NOMO-1 treated with dmso at 0.1 percent for 144 hours (cell line): Measurements from ENCODE around the gene HBM.
"Not testable (repeated sequence)": the region's sequence is repeated elsewhere in the genome, so short reads cannot be mapped to it uniquely, and the experiment has no call there.

Experiments
- DNase-seq: peaks from one replicate; lab custom pipeline; 2025; ENCODE audit not compliant: unreplicated experiment; lab: John Stamatoyannopoulos, UW

HBM gene

GRCh38 chr16:165539-166374 is at the start of gene HBM:
Gene HBM, plus strand, starts transcription at chr16:165978. Its CDS starts 20 bp downstream, at chr16:165998.
- no peak for DNase-seq

- DNase-seq, result no peak
Observed at GRCh38 chr16:116015-116414, 49.8 kb upstream of the HBM start.

GRCh38 chr16:117379-118365 is 48.1 kb upstream of the HBM start:
- DNase-seq, result no peak

GRCh38 chr16:118857-119256 is 46.9 kb upstream of the HBM start:
- no peak for DNase-seq

- no peak for DNase-seq
Observed at GRCh38 chr16:119295-119694, 46.5 kb upstream of the HBM start.

DNA sequence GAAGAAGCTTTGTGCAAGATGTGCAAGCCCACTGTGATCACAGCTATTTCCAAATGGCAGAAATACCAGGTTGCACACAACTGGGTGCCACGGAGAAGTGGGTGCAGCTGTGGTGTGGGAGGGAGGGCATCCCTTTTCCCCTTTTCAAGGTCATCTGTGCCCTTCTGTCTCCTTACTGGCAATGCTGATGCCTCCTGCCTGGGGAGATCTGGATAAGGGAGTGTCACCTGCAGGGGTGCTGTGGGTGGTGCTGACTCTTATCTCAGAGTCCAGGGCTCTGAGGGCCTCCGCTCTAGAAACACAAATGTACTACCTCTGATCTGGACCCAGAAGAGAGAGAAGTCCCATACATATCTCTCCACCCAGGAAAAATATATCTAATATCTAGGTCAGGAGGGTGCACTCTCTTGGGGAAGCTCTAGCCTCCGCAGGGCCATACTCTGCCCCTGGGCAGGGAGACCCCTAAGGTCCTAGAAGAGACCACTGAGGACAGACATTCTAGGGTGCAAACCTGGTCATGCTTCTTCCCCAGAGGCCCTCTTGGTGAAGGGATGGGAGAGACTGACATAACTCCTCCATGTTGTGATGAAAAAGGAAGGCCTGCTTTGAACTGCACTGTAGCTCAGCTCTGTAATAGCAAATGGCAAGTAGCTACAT is 45.8 kb upstream of the HBM start:
- DNase-seq, result no peak

DNA sequence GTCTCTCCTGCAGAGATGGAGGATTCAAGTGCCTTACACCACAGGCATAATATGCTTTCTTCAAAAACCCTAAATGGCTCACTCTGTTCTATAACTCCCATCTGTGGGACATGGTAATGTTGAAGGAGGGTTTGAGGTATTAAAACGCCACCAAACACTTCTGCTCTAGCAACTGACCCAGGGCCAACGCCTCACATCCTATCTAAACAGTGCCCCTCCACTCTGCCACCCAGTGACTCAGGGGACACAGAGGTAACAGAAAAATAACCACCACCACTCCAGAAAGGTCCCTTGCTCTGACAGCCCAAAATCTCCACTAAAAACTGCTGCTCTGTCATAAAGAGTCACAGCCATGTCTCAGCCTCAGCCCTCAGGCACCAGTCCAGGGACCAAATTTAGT is 45.0 kb upstream of the HBM start:
- no peak for DNase-seq

GRCh38 chr16:122361-122760 is 43.4 kb upstream of the HBM start:
- DNase-seq, result no peak

DNA sequence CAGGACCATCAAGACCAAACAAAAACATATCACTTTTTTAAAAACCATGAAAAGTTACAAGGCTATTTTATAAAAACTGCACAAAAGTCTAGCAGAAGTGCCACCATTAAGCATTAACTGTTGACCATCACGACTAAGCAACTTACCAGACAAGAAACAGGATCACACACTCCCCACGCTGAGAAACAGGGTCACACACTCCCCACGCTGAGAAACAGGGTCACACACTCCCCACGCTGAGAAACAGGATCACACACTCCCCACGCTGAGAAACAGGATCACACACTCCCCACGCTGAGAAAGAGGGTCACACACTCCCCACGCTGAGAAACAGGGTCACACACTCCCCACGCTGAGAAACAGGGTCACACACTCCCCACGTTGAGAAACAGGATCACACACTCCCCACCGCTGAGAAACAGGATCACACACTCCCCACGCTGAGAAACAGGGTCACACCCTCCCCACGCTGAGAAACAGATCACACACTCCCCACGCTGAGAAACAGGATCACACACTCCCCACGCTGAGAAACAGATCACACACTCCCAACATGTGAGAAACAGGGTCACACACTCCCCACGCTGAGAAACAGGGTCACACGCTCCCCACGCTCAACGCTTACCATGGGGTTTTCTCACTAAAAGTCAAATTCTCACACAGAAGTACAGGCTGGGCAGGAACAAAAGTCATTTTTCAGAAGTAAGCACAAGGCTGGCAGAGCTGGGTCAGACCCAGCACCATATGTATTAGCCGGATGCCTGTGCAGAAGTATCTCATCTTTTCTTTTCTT is 42.0 kb upstream of the HBM start:
- DNase-seq, result not testable (repeated sequence)

DNA sequence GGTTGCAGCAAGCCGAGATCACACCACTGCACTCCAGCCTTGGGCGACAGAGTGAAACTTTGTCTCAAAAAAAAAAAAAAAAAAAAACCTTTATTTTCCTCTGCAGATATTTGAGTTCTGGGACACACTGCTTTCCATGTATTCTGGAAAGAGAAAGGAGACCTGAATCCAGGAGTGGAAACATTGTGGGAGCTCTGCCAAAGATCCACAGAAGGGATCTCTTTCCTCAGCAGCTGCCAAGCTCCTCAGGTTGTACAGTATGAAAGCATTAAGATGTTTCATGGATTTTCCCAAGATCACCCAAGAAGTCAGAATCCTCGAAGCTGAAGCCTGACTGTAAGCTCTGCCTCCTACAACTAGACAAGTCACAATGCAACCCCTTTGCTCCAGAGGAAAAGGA is 40.8 kb upstream of the HBM start:
- DNase-seq, result no peak

GRCh38 chr16:129075-129474 is 36.7 kb upstream of the HBM start:
- no peak for DNase-seq

DNA sequence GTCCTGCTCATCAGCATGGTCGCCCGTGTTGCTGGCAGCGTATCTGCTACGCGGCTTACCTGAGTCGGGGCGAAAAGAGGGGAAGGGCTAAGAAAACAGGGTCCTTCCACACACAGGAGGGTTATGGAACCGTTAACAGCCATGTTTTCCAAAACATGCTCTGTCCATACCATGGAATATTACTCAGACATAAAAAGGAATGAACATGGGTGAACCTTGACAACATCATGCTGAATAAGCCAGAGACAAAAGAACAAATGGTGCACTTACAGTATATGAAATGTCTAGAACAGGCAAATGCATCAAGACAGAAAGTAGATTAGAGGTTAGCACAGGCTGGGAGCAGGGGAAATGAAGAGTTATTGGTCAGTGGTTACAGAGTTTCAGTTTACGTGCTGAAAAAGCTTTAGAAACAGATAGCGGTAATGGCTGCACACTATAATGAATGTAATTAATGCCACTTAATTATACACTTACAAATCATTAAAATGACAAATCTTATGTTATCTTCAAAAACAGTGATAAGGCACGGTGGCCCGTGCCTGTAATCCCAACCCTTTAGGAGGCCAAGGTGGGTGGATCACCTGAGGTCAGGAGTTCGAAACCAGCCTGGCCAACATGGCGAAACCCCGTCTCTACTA is 35.1 kb upstream of the HBM start:
- DNase-seq, result no peak

DNA sequence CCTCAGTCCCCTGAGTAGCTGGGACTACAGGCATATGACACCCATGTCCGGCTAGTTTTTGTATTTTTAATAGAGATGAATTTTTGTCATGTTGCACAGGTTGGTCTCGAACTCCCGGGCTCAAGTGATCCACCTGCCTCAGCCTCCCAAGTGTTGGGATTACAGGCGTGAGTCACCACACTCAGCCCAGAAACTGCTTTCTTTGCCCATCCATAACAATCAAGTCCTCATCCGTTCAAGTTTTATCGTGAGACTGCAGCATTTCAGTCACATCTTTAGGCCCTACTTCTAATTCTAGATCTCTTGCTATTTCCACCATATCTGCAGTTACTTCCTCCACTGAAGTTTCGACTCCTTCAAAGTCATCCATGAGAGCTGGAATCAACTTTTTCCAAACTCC is 33.7 kb upstream of the HBM start:
- no peak for DNase-seq

DNA sequence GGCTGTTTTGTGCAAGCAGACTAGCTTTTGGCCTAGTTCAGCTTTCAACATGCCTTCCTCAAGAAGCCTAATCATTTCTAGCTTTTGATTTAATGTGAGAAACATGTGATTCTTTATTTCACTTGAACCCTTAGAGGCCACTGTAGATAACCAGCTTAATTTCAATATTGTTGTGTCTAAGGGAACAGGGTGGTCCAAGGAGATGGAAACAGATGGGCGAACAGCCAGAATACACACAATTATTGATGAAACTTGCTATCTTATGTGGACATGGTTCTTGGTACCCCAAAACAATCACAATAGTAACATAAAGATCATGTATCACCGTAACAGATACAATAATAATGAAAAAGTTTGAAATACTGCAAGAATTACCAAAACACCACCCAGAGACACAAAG is 32.1 kb upstream of the HBM start:
- no peak for DNase-seq

DNA sequence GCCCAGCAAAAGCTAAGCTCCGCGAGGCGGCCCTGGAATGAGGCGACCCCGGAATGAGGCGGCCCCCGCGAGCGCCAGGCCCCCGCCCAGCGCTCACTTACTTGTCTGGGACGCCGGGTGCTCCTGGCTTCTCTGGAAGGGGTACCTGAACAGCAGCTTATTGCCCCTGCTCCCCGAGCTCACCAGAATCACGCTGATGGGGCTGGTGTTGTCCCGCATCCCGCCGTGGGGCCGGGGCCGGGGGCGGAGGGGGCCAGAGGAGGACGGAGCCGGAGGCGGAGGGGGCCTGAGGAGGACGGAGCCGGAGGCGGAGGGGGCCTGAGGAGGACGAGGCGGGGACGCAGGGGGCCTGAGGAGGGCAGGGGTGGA is 27.7 kb upstream of the HBM start:
- DNase-seq, result no peak

GRCh38 chr16:140175-140857 is 25.5 kb upstream of the HBM start:
- no peak for DNase-seq

DNA sequence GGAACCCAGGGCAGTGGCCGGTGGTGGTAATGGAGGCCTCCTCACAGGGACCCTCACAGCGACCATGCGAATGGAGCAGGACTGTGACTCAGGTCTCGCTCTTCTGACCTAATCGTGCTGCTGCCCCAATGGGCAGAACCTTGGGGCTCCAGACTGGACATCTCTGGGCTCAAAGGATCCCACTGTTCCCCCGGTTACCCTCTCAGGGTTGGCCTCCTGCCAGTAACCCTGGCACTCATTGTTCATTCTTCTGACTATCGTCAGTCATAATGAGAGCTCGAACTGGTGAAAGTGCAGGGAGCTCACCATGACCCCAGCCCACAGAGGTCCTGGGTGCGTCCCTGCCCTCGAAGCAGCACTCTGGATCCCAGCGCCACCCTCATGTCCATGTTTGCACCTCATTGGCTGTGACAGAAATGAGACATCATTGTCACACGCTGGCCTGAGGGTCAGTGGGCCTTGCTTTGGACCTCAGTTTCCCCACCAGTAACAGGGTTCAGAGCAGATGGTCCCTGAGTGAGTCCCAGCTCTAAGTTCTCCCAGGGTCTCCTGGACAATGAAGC is 23.3 kb upstream of the HBM start:
- no peak for DNase-seq

GRCh38 chr16:143047-143446 is 22.7 kb upstream of the HBM start:
- no peak for DNase-seq

- DNase-seq, result no peak
Observed at GRCh38 chr16:143456-143855, 22.3 kb upstream of the HBM start.
